Left cardiac atrium (tissue), 4 donors: ENCODE results near the gene TTC28. TPM values are rescaled to one million over a fixed set of nuclear protein-coding genes. Genes with fewer than 3 reads are reported as not detected.

ENCODE experiments used
- ATAC-seq, 2 donors: fragments of 200-7000 bp; cut with Tn5 transposase; one replicate each; pipeline ENCODE4 v1.9.1; 2020; ENCODE audit warnings: mild to moderate bottlenecking in 2 of 2, moderate library complexity in 2 of 2
- DNase-seq: peaks from one replicate; pipeline ENCODE4 v3.0.0-alpha.2; 2020
- intact Hi-C, 2 donors: fragments of 100-400 bp; cut with DNase I; formaldehyde crosslinking; loops; one replicate each; pipeline versions ENCODE4 v1.14.1 to v1.15.1; 2022 to 2023
- total RNA-seq, 2 donors: library from RNA; stranded (reverse); fragmentation: NEBNext Ultra II Directional; extraction: Animal tissue kit (Norgen Biotek cat#: 25700); gene quantifications; one replicate each; pipeline ENCODE4 v1.2.1, GENCODE V29; 2021
- donor health status: DM: no; HTN: yes; CAD: no.
- donor health status: DM: no; HTN: yes; CAD: no; lungs with severe emphysema.
- donor health status: DM: yes; HTN: yes; CAD: no.
- donor health status: Dilated cardiomyopathy.

TTC28 gene
- total RNA-seq, 2 donors from 2014 or later = 15.0 to 18.2 TPM

GRCh38 chr22:28435140-28435768 lies 244.4 kb downstream of the TTC28 start:
- intact Hi-C loops = no loop called here
- ATAC-seq (peak; percentile 54 to 77), DNase-seq (peak; percentile 24)

- ATAC-seq = no peak
- no peak for DNase-seq
- intact Hi-C loops = no loop called here
These were observed 249.1 kb downstream of the TTC28 start for GRCh38 chr22:28430466-28431025.

- intact Hi-C loops = no loop called here
- ATAC-seq (no peak), DNase-seq (no peak)
These were observed 249.9 kb downstream of the TTC28 start for GRCh38 chr22:28429711-28430110.

GRCh38 chr22:28428271-28428670 lies 251.4 kb downstream of the TTC28 start:
- DNase-seq (no peak), ATAC-seq (no peak)
- intact Hi-C loops = no loop called here

GRCh38 chr22:28426346-28427132 lies 253.1 kb downstream of the TTC28 start:
- DNase-seq (no peak), ATAC-seq (no peak)
- intact Hi-C loops = no loop called here

GRCh38 chr22:28425211-28425610 lies 254.4 kb downstream of the TTC28 start:
- DNase-seq (no peak), ATAC-seq (no peak)
- intact Hi-C loops = no loop called here

- intact Hi-C loops = no loop called here
- ATAC-seq = no peak
- DNase-seq = no peak
These were observed 255.1 kb downstream of the TTC28 start for GRCh38 chr22:28424427-28425080.

- intact Hi-C loops = no loop called here
- ATAC-seq (no peak), DNase-seq (no peak)
These were observed 259.7 kb downstream of the TTC28 start for GRCh38 chr22:28419919-28420318.

- DNase-seq = no peak
- ATAC-seq = no peak
- intact Hi-C loops = no loop called here
These were observed 261.6 kb downstream of the TTC28 start for GRCh38 chr22:28418008-28418407.

- DNase-seq = no peak
- no peak for ATAC-seq
- intact Hi-C loops = no loop called here
These were observed 262.2 kb downstream of the TTC28 start for GRCh38 chr22:28417431-28417830.

GRCh38 chr22:28414913-28415312 lies 264.7 kb downstream of the TTC28 start:
- DNase-seq = no peak
- intact Hi-C loops = no loop called here
- no peak for ATAC-seq

- intact Hi-C loops = no loop called here
- ATAC-seq = peak in 1 of 2 donors; percentile 56
- DNase-seq = no peak
These were observed 265.8 kb downstream of the TTC28 start for GRCh38 chr22:28413612-28414399.

- ATAC-seq = no peak
- intact Hi-C loops = no loop called here
- DNase-seq = no peak
These were observed 267.5 kb downstream of the TTC28 start for GRCh38 chr22:28412109-28412508.

- peak in 1 of 2 donors; percentile 36 for ATAC-seq
- intact Hi-C loops = no loop called here
- no peak for DNase-seq
These were observed 268.5 kb downstream of the TTC28 start for GRCh38 chr22:28411125-28411524.

GRCh38 chr22:28410050-28410816 lies 269.4 kb downstream of the TTC28 start:
- peak in 1 of 2 donors; percentile 71 for ATAC-seq
- intact Hi-C loops = no loop called here
- DNase-seq = no peak

- DNase-seq (no peak), ATAC-seq (no peak)
- intact Hi-C loops = no loop called here
These were observed 270.9 kb downstream of the TTC28 start for GRCh38 chr22:28408709-28409108.

- DNase-seq (no peak), ATAC-seq (no peak)
- intact Hi-C loops = no loop called here
These were observed 272.0 kb downstream of the TTC28 start for GRCh38 chr22:28407645-28408044.

- intact Hi-C loops = no loop called here
- DNase-seq (no peak), ATAC-seq (no peak)
These were observed 273.4 kb downstream of the TTC28 start for GRCh38 chr22:28406246-28406645.

GRCh38 chr22:28405588-28405987 lies 274.1 kb downstream of the TTC28 start:
- intact Hi-C loops = no loop called here
- no peak for DNase-seq
- no peak for ATAC-seq
